CD4-positive, alpha-beta T cell (primary cell): ENCODE measurements around the gene KCNJ3. TPM values are rescaled to one million over a fixed set of nuclear protein-coding genes. Genes with fewer than 3 reads are reported as not detected.

ENCODE experiments used
- ATAC-seq: fragments of 200-7000 bp; cut with Tn5 transposase; one replicate; pipeline ENCODE4 v1.10.0; 2022; ENCODE audit warnings: mild to moderate bottlenecking; ENCODE audit not compliant: poor library complexity
- CTCF ChIA-PET: fragments of 350-600 bp; sonication (Branson Sonifier 250); formaldehyde crosslinking; loops from one replicate; lab custom pipeline; 2021; ENCODE audit warnings: antibody characterized with exemption, inconsistent platforms; lab: Charles Lee
- POLR2A ChIA-PET: fragments of 350-600 bp; sonication (Branson Sonifier 250); formaldehyde crosslinking; loops from one replicate; lab custom pipeline; 2021; ENCODE audit warnings: antibody characterized with exemption, inconsistent platforms; lab: Charles Lee
- DNase-seq, 14 experiments: peaks; one replicate each; pipeline ENCODE4 v3.0.0-alpha.2; 2013 to 2020; ENCODE audit warnings: mixed read lengths in 2 of 14
- H3K27ac ChIP-seq, 2 donors: one replicate each; pipeline versions ENCODE4 v1.5.1 to v1.7.0; 2013; ENCODE audit warnings: low read length in 2 of 2, low read depth in 1 of 2, mild to moderate bottlenecking in 1 of 2
- H3K27me3 ChIP-seq, 2 experiments: 1 replicate in 1 of 2; 2 replicates in 1 of 2; pipeline versions ENCODE4 v1.6.1 to v1.7.0; 2013; ENCODE audit warnings: low read length in 2 of 2, control low read depth in 1 of 2, mild to moderate bottlenecking in 1 of 2, moderate library complexity in 1 of 2; ENCODE audit not compliant: insufficient read depth in 2 of 2, control insufficient read depth in 1 of 2
- H3K36me3 ChIP-seq: one replicate; pipeline ENCODE4 v1.6.1; 2013; ENCODE audit warnings: low read length, control low read depth; ENCODE audit not compliant: insufficient read depth
- H3K4me1 ChIP-seq: one replicate; pipeline ENCODE4 v1.6.1; 2013; ENCODE audit warnings: low read length, control low read depth; ENCODE audit not compliant: insufficient read depth
- H3K4me3 ChIP-seq: one replicate; pipeline ENCODE4 v1.5.1; 2013; ENCODE audit warnings: mild to moderate bottlenecking, low read length, moderate library complexity
- H3K9me3 ChIP-seq, 2 experiments: 1 replicate in 1 of 2; 2 replicates in 1 of 2; pipeline versions ENCODE4 v1.6.1 to v1.7.0; 2013; ENCODE audit warnings: low read length in 2 of 2, mild to moderate bottlenecking in 2 of 2, control low read depth in 1 of 2, moderate library complexity in 1 of 2; ENCODE audit not compliant: control insufficient read depth in 1 of 2, insufficient read depth in 1 of 2
- H3K27ac Mint-ChIP-seq: one replicate; pipeline ENCODE4 v1.8.0; 2020; ENCODE audit warnings: mixed read lengths
- H3K27me3 Mint-ChIP-seq: one replicate; pipeline ENCODE4 v1.8.0; 2021; ENCODE audit warnings: mixed read lengths
- H3K36me3 Mint-ChIP-seq: one replicate; pipeline ENCODE4 v1.8.0; 2021; ENCODE audit warnings: low read depth, mixed read lengths
- H3K4me1 Mint-ChIP-seq: one replicate; pipeline ENCODE4 v1.8.0; 2021; ENCODE audit warnings: low read depth, mixed read lengths
- H3K4me3 Mint-ChIP-seq: one replicate; pipeline ENCODE4 v1.8.0; 2020; ENCODE audit warnings: mild to moderate bottlenecking, mixed read lengths
- H3K9me3 Mint-ChIP-seq: one replicate; pipeline ENCODE4 v1.8.0; 2020; ENCODE audit warnings: mixed read lengths
- CTCF ChIP-seq: fragments of 200-600 bp; IDR thresholded peaks from one replicate; pipeline ENCODE4 v1.8.0; 2022; ENCODE audit warnings: antibody characterized with exemption, mild to moderate bottlenecking
- intact Hi-C, 2 experiments: fragments of 100-400 bp; cut with DNase I in 1 of 2; cut with micrococcal nuclease in 1 of 2; formaldehyde crosslinking; loops; one replicate each; pipeline versions ENCODE4 v1.15.1 to v1.9.0; 2023 to 2025; cut with DNase I, micrococcal nuclease
- total RNA-seq, 174 experiments: library from RNA in 2 of 174; stranded (reverse) in 2 of 174; gene quantifications; one replicate each; pipeline ENCODE4 v1.2.3 and lab custom pipeline; 2021 to 2026

Gene KCNJ3
- total RNA-seq, 2 experiments from 2014 or later = not detected

- no peak for ATAC-seq
- CTCF ChIA-PET = no interaction called here
- no peak overlapping the region for H3K4me3 Mint-ChIP-seq
- intact Hi-C loops = no loop called here
- Histone ChIP-seq H3K27ac (no peak overlapping the region), H3K4me1 (no peaks in the 10 kb centered on the region), H3K27me3 (no peaks in the 10 kb centered on the region), H3K9me3 (peaks cover 0 to 3% of the 10 kb centered on the region in 2 experiments), H3K4me3 (no peak overlapping the region), H3K36me3 (no peaks in the 10 kb centered on the region)
- no peaks in the 10 kb centered on the region for H3K4me1 Mint-ChIP-seq
- H3K9me3 Mint-ChIP-seq = no peaks in the 10 kb centered on the region
- H3K27me3 Mint-ChIP-seq = no peaks in the 10 kb centered on the region
- no peak for DNase-seq
- H3K27ac Mint-ChIP-seq = no peak overlapping the region
- H3K36me3 Mint-ChIP-seq = no peaks in the 10 kb centered on the region
- TF ChIP-seq CTCF = no peak
- POLR2A ChIA-PET = no interaction called here
These were observed 134.2 kb downstream of the KCNJ3 start for GRCh38 chr2:154832711-154833110.

DNA sequence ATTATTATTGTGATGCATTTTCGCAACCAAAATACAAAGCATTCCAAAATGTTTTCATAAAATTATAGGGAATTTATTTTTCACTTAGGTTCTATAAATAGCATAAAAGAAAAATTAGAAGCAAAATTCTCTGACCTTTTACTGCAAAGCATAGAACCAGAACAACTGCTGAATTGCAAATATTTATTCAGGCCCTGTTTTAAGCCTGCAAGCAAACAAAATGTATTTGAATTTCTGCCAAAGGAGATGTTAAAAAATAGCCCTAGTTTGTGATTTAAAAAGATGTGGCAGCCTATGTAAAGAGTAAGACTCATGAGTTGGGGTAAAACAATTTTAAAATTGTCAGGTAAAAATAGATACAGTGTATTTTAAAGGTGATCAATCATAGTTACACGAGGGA lies 138.1 kb downstream of the KCNJ3 start:
- H3K36me3 Mint-ChIP-seq = no peaks in the 10 kb centered on the region
- peaks cover 5% of the 10 kb centered on the region for H3K9me3 Mint-ChIP-seq
- H3K27me3 Mint-ChIP-seq = no peaks in the 10 kb centered on the region
- H3K27ac ChIP-seq = no peak overlapping the region
- H3K36me3 ChIP-seq = no peaks in the 10 kb centered on the region
- CTCF ChIA-PET = no interaction called here
- H3K4me3 ChIP-seq = no peak overlapping the region
- ATAC-seq (no peak), DNase-seq (no peak)
- no peak overlapping the region for H3K4me3 Mint-ChIP-seq
- POLR2A ChIA-PET = no interaction called here
- no peaks in the 10 kb centered on the region for H3K27me3 ChIP-seq
- no peaks in the 10 kb centered on the region for H3K4me1 Mint-ChIP-seq
- H3K9me3 ChIP-seq = peaks cover 0 to 3% of the 10 kb centered on the region in 2 experiments
- TF ChIP-seq CTCF = no peak
- H3K4me1 ChIP-seq = no peaks in the 10 kb centered on the region
- intact Hi-C loops = no loop called here
- H3K27ac Mint-ChIP-seq = no peak overlapping the region

GRCh38 chr2:154837035-154837434 lies 138.5 kb downstream of the KCNJ3 start:
- POLR2A ChIA-PET = no interaction called here
- H3K27me3 ChIP-seq = no peaks in the 10 kb centered on the region
- no peak for DNase-seq
- H3K9me3 ChIP-seq = peaks cover 0 to 3% of the 10 kb centered on the region in 2 experiments
- ATAC-seq = no peak
- intact Hi-C loops = no loop called here
- Mint-ChIP-seq H3K27me3 (no peaks in the 10 kb centered on the region), H3K27ac (no peak overlapping the region), H3K9me3 (peaks cover 5% of the 10 kb centered on the region), H3K4me3 (no peak overlapping the region), H3K4me1 (no peaks in the 10 kb centered on the region), H3K36me3 (no peaks in the 10 kb centered on the region)
- CTCF ChIA-PET = no interaction called here
- no peak overlapping the region for H3K4me3 ChIP-seq
- H3K27ac ChIP-seq = no peak overlapping the region
- H3K36me3 ChIP-seq = no peaks in the 10 kb centered on the region
- no peaks in the 10 kb centered on the region for H3K4me1 ChIP-seq
- TF ChIP-seq CTCF = no peak
